GM19438 (cell line): ENCODE results near the gene ARHGAP45.
"Not testable (repeated sequence)": the region's sequence is repeated elsewhere in the genome, so short reads cannot be mapped to it uniquely, and the experiment has no call there.

ENCODE experiments used
- ATAC-seq: cut with Tn5 transposase; IDR thresholded peaks from one replicate; pipeline ENCODE4 v1.9.1; 2021; ENCODE audit warnings: low read depth; ENCODE audit not compliant: unreplicated experiment

ARHGAP45 gene

GRCh38 chr19:1113030-1113985 lies 46.3 kb downstream of the ARHGAP45 start:
- no peak for ATAC-seq

- ATAC-seq = no peak
Measured at GRCh38 chr19:1113986-1114483, 47.1 kb downstream of the ARHGAP45 start.

GRCh38 chr19:1114728-1115127 lies 47.8 kb downstream of the ARHGAP45 start:
- ATAC-seq = not testable (repeated sequence)

- ATAC-seq = no peak
Measured at GRCh38 chr19:1115646-1116420, 48.9 kb downstream of the ARHGAP45 start.

- ATAC-seq = no peak
Measured at GRCh38 chr19:1116726-1117581, 50.0 kb downstream of the ARHGAP45 start.

- no peak for ATAC-seq
Measured at GRCh38 chr19:1117654-1118053, 50.7 kb downstream of the ARHGAP45 start.

- no peak for ATAC-seq
Measured at GRCh38 chr19:1118999-1119398, 52.0 kb downstream of the ARHGAP45 start.

- no peak for ATAC-seq
Measured at GRCh38 chr19:1119475-1120217, 52.7 kb downstream of the ARHGAP45 start.

GRCh38 chr19:1121395-1121794 lies 54.4 kb downstream of the ARHGAP45 start:
- no peak for ATAC-seq

GRCh38 chr19:1122021-1122971 lies 55.3 kb downstream of the ARHGAP45 start:
- ATAC-seq = no peak

GRCh38 chr19:1122972-1123363 lies 56.0 kb downstream of the ARHGAP45 start:
- no peak for ATAC-seq

- no peak for ATAC-seq
Measured at GRCh38 chr19:1123381-1123780, 56.4 kb downstream of the ARHGAP45 start.

- no peak for ATAC-seq
Measured at GRCh38 chr19:1123885-1124677, 57.1 kb downstream of the ARHGAP45 start.

- ATAC-seq = no peak
Measured at GRCh38 chr19:1125601-1126467, 58.9 kb downstream of the ARHGAP45 start.

GRCh38 chr19:1126984-1127760 lies 60.2 kb downstream of the ARHGAP45 start:
- no peak for ATAC-seq

GRCh38 chr19:1128106-1128505 lies 61.1 kb downstream of the ARHGAP45 start:
- no peak for ATAC-seq
